ENCODE measurements around the gene WDR70.
"Not testable (repeated sequence)": the region's sequence is repeated elsewhere in the genome, so short reads cannot be mapped to it uniquely, and the experiment has no call there.

WDR70 gene

DNA sequence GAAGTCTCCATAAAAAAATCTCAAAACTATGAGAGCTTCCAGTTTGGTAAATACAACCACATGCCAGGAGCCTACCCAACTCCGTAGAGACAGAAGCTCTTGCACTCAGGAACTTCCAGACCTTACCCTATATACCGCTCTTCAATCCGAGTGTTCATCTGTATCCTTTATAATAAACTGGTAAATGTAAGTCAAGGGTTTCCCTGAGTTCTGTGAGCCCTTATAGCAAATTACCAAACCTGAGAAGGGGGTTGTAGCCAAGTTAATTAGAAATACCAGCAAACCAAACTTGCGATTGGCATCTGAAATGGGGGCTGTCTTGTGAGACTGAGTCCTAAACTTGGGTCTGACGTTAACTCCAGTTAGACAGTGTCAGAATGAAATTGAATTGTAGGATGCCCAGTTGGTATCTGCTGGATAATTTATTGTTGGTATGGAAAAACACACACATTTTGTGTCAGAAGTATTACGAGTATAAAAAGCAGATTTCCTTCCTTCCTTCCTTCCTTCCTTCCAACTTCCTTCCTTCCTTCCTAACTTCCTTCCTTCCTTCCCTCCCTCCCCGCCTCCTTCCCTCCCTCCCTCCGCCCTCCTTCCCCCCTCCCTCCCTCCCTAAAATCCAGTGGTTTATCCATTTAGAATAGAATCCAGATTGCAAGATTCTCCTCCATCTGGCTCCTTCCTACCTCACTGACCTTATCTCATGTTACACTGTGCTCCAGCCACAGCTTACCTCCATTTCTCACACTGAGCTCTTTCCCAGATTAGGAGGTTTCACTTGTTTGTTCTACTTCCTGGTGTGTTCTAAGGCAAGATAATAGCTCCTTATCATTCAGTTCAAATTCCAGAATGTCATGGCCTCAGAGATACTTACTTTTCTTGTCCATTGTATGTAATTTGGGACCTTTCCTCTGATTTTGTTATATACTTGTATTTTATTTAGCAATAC lies 196.7 kb downstream of the WDR70 start:
- no peak for DNase-seq

DNA sequence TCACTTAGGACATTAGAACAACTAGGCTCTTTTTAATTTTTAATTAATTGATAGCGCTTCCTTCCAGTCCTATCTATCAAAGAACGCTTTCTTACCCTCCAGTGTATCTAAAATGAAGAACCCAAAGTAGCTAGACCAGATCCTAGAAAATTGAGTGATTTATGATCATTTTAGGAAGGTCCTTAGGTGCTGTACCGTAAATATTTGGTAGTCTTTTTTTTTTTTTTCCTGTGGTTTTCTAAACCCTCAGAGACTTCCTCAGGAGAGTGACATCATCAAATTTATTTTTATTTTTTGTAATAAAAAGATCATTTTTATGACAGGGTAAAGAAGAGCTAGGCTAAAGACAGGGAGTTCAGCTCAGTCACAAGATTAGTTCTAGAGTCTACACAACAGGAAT lies 197.4 kb downstream of the WDR70 start:
- no peak for DNase-seq

DNA sequence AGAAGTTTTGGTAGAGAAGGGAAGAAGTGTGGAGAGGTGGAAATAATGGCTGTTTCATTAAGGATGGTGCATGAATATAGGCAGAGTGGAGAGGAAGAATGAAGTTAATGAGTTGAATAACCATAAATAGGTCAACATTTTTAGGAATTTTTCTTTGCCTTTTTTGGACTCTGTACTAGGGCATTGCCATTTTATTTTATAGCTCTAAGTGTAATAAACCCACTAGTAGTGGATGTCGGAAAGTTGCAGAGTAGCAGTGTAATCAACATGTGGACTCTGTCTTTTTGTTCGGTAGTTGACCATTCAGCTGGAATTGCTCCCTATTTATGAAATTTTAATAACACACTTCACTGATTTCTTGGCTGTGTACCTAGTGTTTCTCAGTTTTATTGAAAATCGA lies 199.1 kb downstream of the WDR70 start:
- DNase-seq: no peak

DNA sequence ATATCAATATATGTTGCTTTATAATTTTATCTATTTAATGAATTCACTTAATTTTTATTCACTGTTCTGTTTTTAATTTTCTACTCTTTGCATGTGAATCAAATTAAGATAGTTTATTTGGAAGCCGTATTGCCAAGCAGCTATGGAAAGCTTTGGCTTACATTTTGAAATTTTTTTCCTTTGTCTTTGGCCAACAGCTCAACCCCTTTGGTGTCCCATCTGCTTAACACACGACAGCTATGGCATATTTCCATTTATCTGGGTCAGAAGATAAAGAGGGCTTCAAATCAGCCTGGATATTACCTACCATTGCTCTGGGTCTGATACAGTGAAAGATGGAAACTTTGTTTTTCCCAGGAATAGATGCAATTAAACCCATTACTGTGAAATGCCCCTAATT lies 201.0 kb downstream of the WDR70 start:
- no peak for DNase-seq

DNA sequence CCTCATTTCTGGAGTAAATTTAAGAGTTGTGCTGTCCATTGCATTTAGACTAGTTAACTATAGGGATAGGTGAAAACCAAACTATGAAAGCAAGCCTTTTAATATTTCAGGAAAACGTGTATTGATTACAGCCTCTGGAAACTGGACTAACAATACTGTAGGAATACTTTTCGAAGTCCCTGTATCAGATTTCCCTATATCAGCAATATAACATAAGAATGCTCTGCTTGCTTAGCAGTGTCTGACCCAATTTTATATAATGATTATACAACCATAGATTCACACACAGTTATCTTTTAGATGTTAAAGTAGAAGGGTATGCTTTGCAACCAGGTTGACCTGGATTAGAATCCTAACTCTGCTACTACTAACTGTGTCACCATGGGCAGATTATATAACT lies 203.1 kb downstream of the WDR70 start:
- no peak for DNase-seq

DNA sequence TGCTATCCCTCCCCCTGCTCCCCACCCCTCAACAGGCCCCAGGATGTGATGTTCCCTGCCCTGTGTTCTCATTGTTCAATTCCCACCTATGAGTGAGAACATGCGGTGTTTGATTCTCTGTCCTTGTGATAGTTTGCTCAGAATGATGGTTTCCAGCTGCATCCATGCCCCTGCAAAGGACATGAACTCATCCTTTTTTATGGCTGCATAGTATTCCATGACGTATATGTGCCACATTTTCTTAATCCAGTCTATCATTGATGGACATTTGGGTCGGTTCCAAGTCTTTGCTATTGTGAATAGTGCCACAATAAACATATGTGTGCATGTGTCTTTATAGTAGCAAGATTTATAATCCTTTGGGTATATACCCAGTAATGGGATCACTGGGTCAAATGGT lies 214.2 kb downstream of the WDR70 start:
- DNase-seq: not testable (repeated sequence)

DNA sequence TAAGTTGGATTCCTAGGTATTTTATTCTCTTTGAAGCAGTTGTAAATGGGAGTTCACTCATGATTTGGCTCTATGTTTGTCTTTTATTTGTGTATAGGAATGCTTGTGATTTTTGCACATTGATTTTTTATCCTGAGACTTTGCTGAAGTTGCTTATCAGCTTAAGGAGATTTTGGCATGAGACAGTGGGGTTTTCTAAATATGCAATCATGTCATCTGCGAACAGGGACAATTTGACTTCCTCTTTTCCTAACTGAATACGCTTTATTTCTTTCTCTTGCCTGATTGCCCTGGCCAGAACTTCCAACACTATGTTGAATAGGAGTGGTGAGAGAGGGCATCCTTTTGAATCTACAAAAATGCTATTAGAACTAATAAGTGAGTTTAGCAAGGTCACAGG lies 215.7 kb downstream of the WDR70 start:
- not testable (repeated sequence) for DNase-seq

DNA sequence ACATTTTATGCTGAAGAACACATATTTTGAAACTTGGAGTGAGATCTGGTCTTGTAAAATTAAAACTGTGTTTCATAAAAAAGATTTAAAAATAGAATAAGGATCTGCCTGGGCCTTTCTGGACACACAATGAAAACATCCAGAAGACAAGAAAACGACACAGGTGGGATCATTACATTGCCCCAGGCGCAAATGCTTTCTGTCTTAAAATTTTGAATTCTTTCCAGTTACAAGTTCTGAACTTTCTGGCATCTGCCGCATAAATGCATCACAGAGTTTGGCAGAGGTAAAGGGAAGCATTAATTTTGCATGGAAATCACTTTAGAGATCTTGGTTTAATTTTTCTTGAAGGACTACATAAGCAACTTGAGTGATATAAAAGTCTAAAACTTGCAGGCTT lies 219.6 kb downstream of the WDR70 start:
- no peak for DNase-seq

DNA sequence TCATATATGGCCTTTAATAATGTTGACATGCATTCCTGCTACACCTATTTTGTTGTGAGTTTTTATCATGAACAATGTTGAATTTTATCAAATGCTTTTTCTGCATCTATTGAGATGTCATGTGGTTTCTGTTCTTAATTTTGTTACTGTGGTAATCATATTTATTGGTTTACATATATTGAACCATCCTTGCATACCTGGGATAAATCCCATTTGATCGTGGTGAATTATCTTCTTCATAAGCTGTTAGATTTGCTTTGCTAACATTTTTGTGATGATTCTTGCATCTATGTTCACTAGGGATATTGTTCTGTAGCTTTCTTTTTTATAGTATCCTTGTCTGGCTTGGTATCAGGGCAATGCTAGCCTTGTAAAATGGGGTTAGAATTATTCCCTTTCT lies 222.0 kb downstream of the WDR70 start:
- DNase-seq: no peak

DNA sequence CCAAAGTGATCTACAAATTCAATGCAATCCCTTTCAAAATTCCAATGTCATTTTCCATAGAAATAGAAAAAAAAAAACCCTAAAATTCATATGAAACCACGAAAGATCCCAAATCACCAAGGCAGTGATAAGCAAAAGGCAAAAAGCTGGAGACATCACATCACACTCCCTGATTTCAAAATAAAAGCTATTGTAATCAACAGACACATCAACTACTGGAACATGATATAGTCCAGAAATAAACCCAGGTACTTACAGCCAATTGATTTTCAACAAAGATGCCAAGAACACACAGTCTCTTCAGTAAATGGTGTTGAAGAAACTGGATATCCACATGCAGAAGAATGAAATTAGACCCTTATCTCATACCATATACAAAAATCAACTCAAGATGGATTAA lies 224.0 kb downstream of the WDR70 start:
- no peak for DNase-seq

DNA sequence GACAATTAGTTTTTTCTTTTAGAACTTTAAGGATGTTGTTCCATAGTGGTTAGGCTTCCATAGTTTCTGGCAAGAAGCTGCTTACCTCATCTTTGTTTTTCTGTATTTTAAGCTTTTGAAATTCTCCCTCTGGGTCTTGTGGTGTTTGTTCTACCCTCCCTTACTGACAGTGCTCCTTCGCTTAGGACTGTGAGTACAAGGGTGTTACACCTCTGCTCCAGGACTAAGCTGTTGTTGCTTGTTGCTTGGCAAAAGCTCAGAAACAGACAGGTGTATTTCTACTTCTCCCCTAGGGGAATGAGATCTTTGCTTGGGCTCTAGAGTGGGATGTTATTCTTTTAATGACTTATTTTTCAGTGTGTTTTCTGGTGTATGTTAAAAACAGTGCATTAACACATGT lies 225.2 kb downstream of the WDR70 start:
- DNase-seq: no peak

DNA sequence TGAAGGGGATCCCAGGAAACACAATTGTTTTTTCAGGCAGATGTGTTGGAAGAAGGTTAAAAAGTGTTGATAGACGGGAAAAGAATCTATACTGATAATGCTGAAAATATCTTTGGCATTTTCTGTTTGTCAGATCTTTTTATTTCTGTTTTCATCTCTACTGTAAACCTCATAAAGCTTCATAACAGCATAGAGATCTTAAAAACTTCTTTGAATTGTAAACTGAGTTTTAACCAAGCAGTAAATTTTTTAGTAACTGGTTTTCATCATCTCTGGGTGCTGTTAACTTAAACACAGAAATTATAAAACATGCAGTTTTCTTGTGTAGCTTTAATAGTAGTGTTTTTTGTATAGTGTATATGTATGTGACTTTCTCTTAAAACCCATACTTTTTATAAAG lies 227.0 kb downstream of the WDR70 start:
- DNase-seq: no peak

DNA sequence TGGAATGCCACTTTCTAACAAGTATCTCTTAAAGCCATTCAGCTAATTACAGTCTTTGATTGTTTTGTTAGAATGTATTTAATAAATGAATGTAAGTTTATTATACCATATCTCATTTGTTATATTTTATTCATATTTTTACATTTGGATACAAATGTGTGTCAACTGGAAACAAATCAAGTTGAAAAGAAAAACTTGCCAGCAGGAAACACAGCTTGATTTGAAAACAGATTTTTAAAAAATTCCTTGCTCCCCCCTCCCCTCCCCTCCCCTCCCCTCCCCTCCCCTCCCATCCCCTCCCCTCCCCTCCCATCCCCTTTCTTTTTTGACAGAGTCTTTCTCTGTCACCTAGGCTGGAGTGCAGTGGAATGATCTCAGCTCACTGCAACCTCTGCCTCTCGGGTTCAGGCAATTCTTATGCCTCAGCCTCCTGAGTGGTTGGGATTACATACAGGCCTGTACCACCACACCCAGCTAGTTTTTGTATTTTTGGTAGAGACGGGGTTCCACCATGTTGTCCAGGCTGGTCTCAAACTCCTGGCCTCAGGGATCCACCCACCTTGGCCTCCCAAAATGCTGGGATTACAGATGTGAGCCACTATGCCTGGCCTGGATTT lies 227.6 kb downstream of the WDR70 start:
- DNase-seq: no peak

DNA sequence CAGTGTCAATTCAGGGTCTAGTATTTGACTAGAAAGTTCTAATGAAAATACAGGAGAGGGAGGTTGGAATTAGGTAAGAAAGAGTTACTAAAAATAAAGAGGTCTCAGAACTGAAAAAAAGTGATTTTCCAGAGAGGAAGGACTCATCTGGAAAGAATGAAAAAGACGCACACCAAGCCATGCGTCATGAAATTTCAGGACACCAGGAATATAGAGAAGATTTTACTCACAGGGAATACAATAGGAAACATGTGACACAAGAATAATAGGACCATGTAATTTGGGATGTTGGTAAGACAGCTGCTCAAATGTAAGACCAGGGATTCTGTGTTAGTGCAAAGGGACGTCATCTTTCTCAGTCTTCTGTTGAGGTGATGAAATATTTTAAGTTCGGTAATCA lies 236.1 kb downstream of the WDR70 start:
- DNase-seq: no peak

DNA sequence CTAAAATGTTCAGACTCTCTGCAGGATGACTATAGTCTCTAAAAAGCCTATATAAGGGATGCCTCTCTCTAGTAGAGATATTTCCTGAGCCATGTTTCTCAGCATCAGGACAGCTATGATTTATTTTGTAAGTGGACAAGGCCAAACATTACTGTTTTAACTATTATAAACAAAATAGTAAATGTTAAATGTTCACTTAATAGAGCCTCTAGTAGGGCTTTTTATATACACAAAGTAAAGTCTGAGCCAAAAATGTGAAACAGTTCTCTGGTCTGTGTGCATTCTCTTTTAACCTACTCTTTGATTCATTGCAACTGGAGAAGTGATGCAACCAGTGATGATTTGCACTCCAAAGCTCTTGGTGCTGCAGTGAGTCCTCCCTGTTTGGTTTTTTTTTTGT lies 240.2 kb downstream of the WDR70 start:
- DNase-seq: no peak

DNA sequence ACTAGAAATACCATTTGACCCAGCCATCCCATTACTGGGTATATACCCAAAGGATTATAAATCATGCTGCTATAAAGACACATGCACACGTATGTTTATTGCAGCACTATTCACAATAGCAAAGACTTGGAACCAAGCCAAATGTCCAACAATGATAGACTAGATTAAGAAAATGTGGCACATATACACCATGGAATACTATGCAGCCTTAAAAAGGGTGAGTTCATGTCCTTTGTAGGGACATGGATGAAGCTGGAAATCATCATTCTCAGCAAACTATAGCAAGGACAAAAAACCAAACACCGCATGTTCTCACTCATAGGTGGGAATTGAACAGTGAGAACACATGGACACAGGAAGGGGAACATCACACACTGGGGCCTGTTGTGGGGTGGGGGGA lies 243.2 kb downstream of the WDR70 start:
- not testable (repeated sequence) for DNase-seq

DNA sequence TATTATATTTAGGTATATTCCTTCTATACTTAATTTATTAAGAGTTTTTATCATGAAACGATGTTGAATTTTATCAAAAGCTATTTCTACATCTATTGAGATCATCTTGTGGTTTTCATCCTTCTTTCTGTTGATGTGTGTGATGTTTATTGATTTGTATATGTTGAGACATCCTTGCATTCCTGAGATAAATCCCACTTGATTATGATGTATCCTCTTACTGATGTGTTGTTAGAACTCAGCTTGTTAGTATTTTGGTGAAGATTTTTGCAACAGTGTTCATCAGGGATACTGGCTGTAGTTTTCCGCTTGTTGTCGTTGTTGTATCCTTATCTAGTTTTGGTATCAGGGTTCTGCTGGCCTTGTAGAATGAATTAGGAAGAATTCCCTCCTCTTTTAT lies 247.1 kb downstream of the WDR70 start:
- no peak for DNase-seq

DNA sequence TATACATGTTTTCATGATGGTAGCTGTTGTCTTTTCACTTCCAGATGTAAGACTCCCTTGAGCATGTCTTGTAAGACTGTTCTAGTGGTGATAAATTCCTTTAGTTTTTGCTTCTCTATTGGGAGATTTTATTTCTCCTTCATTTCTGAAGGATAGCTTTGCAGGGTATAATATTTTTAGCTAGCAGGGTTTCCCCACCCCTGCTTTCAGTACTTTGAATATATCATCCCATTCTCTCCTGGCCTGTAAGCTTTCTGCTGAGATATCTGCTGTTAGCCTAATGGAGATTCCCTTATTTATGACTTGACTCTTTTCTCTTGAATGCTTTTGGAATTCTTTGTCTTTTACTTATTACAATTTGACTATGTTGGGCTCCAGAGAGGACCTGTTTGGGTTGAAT lies 249.8 kb downstream of the WDR70 start:
- no peak for DNase-seq

DNA sequence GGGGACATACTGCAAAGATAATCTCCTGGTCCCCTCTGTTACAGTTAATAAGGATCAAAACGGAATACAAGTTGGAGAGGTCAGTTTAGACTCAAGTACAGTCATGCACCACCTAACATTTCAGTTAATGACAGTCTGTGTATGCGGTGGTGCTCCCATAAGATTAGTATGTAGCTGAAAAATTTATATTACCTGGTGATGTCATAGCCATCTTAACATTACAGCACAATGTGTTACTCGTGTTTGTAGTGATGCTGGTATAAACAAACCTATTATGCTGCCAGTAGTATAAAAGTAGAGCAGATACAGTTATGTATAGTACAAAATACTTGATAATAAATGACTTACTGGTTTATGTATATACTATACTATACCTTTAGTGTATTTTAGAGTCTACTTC lies 252.8 kb downstream of the WDR70 start:
- no peak for DNase-seq

DNA sequence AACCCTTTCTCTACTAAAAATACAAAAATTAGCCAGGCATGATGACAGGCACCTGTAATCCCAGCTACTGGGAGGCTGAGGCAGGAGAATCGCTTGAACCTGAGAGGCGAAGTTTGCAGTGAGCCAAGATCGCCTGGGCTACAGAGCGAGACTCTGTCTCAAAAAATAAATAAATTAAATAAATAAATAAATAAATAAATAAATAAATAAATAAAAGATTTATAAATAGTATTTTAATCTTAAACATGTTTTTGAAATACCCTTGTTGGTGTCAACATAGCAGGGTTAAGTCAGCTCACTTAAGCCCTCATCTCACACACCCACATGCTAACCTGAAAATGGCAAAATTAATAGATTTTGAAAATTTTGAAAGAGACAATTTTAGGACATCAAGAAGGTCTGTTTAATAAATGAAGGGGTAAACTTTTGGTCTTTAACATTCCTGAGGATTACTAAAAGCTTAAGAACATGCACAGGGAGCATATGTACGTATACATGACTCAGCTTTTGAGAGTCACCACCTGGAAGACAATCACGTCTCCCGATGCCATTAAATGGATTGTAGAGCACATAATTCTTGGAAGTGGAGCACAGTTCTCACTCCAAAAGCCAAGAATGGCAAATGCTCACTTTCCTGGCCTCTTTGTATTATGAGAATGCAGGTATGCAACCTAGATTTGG lies 258.2 kb downstream of the WDR70 start:
- DNase-seq: no peak

DNA sequence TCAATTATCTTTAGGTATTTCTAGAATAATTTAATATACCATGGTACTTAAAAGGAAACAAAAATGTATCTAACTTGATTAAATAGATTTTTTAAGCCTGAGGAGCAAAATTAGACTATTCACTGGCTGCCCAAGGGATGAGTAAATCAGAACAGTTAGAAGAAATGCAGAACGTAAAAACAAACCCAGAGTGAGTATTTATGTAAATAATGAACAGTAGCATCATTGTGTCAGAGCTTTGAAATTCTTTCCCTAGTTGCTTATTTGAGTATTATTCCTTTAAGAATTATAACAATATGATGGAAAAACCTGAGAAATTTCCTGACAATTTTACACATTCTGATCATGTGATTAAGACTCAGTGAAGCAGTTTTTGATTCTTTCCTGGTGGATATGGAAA lies 259.8 kb downstream of the WDR70 start:
- DNase-seq: no peak

DNA sequence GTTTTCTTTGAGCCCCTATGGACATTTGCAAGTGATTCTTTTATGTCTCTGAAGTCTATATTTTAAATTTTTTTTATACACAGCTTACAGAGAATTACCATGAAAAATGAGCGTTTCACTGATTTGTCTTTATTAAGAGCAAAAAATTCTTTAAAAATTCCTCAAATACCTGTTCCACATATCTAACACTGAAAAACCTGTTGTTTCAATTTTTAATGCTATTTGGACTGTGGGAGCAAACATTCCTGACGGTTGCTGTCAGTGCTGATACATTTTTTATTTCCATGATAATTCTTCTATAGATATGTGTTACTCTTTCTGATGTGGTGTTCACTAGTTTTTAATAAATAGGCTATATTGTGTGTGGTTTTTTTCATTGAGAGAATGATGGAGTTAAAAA lies 261.0 kb downstream of the WDR70 start:
- DNase-seq: no peak

DNA sequence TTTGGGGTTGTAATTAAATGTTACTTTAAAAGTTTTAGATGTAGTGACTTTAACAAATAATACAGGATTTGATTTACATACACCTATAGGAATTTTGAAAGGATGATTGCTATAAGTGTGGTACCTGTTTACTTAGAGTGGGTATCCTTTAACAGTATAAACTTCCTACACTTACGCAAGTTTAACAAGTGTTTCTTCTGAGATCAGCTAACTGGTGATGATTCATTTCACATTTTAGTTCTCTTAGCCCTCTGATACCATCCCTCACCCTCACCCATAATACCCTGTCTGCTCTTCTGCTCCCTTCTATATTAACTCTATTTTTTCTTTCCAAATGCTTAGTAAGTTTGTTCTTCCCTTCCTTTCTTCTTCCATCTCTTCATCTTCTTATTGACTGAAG lies 262.8 kb downstream of the WDR70 start:
- DNase-seq: no peak

DNA sequence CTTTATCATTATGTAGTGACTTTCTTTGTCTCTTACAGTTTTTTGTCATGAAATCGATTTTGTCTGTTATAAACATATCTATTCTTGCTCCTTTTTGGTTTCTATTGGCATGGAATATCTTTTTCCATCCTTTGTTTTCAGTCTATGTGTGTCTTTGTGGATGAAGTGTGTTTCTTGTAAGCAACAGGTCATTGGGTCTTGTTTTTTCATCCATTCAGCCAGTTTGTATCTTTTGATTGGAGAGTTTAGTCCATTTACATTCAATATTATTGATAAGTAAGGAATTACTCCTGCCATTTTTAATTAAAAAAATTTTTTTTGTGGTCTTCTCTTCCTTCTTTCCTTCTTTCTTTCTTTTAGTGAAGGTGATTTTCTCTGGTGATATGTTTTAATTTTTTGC lies 266.6 kb downstream of the WDR70 start:
- DNase-seq: no peak
